Kidney epithelial cell (primary cell): ENCODE results near the gene ZFAND3. TPM values are rescaled to one million over a fixed set of nuclear protein-coding genes. Genes with fewer than 3 reads are reported as not detected.

Experiments
- DNase-seq: peaks from one replicate; pipeline ENCODE4 v3.0.0-alpha.2; 2010; ENCODE audit warnings: low read depth
- H3K27me3 ChIP-seq: 2 replicates; pipeline ENCODE4 v1.6.0; 2011; ENCODE audit warnings: low read length; ENCODE audit not compliant: control insufficient read depth, insufficient read depth
- H3K36me3 ChIP-seq: 2 replicates; pipeline ENCODE4 v1.5.1; 2011; ENCODE audit warnings: low read length; ENCODE audit not compliant: control insufficient read depth, insufficient read depth
- H3K4me3 ChIP-seq: 2 replicates; pipeline ENCODE4 v1.5.1; 2011; ENCODE audit warnings: low read depth, mild to moderate bottlenecking, control low read depth, low read length
- CTCF ChIP-seq: IDR thresholded peaks from 2 replicates; pipeline ENCODE4 v1.5.1; 2011; ENCODE audit warnings: mild to moderate bottlenecking, moderate library complexity, low read length, control low read depth, inconsistent platforms; ENCODE audit not compliant: insufficient read depth, poor library complexity, severe bottlenecking
- total RNA-seq: library from RNA; depleted of rRNA; stranded (reverse); fragments of >200 nt; gene quantifications from 2 replicates; pipeline ENCODE4 v1.2.3, GENCODE V29; 2015

ZFAND3 gene
- total RNA-seq, 1 donor from 2014 or later, result 49.4 TPM

GRCh38 chr6:38064431-38064830, 244.9 kb downstream of the ZFAND3 start:
- Histone ChIP-seq H3K36me3 (no peaks in the 10 kb centered on the region), H3K27me3 (no peaks in the 10 kb centered on the region), H3K4me3 (no peak overlapping the region)
- TF ChIP-seq CTCF, result no peak
- no peak for DNase-seq

DNA sequence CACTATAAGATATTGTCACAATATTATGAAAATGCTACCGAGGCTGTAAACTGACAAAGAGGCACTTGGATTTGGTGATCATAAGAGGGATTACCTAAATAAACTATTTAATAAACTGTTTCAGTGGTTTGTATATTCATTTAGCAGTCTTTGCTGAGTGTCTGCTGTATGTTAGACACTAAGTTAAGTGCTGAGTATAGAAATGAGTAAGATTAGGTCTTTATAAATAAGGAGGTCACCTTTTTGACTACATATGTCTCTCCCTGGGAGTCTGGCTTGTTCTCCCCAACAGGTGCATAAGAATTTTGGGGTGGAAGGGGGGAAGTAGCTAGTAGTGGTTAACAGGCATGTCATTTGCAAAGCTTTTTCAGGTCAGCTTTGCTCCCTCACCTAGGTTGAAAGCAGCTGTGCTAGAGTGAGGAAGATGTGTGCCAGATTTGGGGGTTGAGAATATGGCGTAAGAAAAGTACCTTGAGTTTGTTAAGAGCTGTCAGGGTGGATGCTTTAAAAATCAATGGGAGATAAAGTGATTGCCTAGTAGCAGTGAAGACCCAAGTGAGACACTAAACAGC, 246.3 kb downstream of the ZFAND3 start:
- no peaks in the 10 kb centered on the region for H3K27me3 ChIP-seq
- no peak for DNase-seq
- no peak overlapping the region for H3K4me3 ChIP-seq
- H3K36me3 ChIP-seq, result no peaks in the 10 kb centered on the region
- TF ChIP-seq CTCF, result no peak

GRCh38 chr6:38067263-38067980, 247.9 kb downstream of the ZFAND3 start:
- Histone ChIP-seq H3K36me3 (no peaks in the 10 kb centered on the region), H3K4me3 (no peak overlapping the region), H3K27me3 (no peaks in the 10 kb centered on the region)
- no peak for DNase-seq
- TF ChIP-seq CTCF, result no peak

DNA sequence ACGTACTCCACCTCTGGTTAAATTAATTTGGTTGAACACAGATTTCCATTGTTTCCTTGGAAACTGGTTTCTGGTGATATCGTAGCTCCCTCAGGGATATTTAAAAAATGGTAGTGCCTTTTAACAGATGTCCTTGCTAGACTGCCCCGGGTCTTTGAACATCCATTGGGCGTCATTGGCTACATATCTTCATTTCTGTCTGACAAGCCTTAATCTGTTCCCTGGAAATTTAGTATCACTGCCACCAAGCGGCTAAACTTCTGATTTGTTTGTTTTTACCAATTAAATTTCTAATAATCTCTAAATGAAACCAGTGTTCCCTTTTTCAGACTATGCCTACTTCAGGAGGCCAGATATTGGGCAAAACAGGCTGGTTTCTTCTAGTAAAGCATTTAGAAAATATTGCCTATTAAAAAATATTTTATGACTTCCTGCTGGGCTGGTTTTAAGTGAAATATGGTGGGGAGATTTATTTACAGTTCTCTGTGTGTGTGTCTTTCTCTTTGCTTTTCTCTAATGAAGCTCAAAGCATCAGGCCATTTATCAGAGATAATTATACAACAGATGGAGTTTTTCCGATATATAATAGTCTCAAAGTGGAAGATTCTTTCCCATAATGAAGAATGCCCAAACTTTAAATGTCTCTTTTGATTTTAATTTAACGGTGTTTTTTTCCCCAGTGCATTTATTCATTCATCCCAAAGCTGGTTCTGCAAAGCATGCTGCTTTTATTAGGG, 249.5 kb downstream of the ZFAND3 start:
- no peak overlapping the region for H3K4me3 ChIP-seq
- H3K27me3 ChIP-seq, result no peaks in the 10 kb centered on the region
- H3K36me3 ChIP-seq, result no peaks in the 10 kb centered on the region
- no peak for TF ChIP-seq CTCF
- DNase-seq, result no peak

DNA sequence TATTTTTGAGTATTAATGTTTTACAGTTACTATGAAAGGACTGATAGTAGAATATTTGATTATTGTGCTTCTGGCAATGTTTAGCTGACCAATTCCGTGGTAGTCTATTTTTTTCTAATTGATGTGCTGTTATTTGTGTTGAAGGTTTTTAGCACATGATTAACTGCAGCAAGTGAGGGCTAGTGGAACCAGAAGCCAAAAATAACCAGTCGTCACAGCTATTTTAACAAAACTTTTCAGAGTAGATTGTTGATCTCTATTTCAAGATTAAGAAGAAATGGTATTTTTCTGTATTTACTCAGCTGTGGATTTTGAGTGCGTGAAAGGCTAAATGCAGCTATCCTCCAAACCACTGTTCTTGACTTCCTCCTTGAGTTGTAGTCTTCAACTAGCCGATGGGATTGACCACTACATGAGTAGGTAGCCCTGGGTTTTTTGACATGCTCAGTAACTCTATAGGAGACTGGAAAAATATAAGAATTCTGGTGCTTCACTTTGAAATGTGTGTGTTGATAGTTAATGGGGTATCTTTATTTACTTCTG, 258.0 kb downstream of the ZFAND3 start:
- no peaks in the 10 kb centered on the region for H3K36me3 ChIP-seq

More for the DNA sequence above, 258.0 kb downstream of the ZFAND3 start:
- TF ChIP-seq CTCF, result no peak
- no peaks in the 10 kb centered on the region for H3K27me3 ChIP-seq
- no peak overlapping the region for H3K4me3 ChIP-seq
- DNase-seq, result no peak
